Kidney epithelial cell (primary cell): ENCODE results near the gene GBP2. TPM values are rescaled to one million over a fixed set of nuclear protein-coding genes. Genes with fewer than 3 reads are reported as not detected.

Source experiments
- DNase-seq: peaks from one replicate; pipeline ENCODE4 v3.0.0-alpha.2; 2010; ENCODE audit warnings: low read depth
- H3K27me3 ChIP-seq: 2 replicates; pipeline ENCODE4 v1.6.0; 2011; ENCODE audit warnings: low read length; ENCODE audit not compliant: control insufficient read depth, insufficient read depth
- H3K36me3 ChIP-seq: 2 replicates; pipeline ENCODE4 v1.5.1; 2011; ENCODE audit warnings: low read length; ENCODE audit not compliant: control insufficient read depth, insufficient read depth
- H3K4me3 ChIP-seq: 2 replicates; pipeline ENCODE4 v1.5.1; 2011; ENCODE audit warnings: low read depth, mild to moderate bottlenecking, control low read depth, low read length
- total RNA-seq: library from RNA; depleted of rRNA; stranded (reverse); fragments of >200 nt; gene quantifications from 2 replicates; pipeline ENCODE4 v1.2.3, GENCODE V29; 2015
- TF ChIP-seq, protein P1 (sequence below): IDR thresholded peaks from 2 replicates; pipeline ENCODE4 v1.5.1; 2011; ENCODE audit warnings: mild to moderate bottlenecking, moderate library complexity, low read length, control low read depth, inconsistent platforms; ENCODE audit not compliant: insufficient read depth, poor library complexity, severe bottlenecking

GBP2 gene
- total RNA-seq, 1 donor from 2014 or later, result 2.2 TPM

DNA sequence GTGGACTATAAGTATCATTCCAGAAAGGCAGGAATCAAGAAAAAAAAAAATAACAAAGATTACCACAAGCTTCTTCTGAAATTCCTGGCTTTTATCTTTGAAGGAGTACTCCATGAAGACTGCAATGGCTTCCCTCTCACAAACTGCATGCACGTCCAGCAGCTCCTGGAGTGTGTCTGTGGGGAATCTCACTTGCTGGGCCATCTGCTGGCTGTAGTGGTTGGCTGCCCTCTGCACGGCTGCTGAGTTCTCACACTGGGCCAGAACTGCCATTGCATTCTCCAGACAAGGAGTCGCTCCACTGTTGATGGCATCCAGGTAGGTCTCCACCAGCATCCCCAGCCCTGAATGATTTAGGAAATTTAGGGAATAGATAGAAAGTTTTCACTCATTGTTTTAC, 23.3 kb upstream of the GBP2 start:
- H3K36me3 ChIP-seq, result no peaks in the 10 kb centered on the region
- H3K4me3 ChIP-seq, result no peak overlapping the region
- DNase-seq, result no peak
- TF ChIP-seq, protein P1, sequence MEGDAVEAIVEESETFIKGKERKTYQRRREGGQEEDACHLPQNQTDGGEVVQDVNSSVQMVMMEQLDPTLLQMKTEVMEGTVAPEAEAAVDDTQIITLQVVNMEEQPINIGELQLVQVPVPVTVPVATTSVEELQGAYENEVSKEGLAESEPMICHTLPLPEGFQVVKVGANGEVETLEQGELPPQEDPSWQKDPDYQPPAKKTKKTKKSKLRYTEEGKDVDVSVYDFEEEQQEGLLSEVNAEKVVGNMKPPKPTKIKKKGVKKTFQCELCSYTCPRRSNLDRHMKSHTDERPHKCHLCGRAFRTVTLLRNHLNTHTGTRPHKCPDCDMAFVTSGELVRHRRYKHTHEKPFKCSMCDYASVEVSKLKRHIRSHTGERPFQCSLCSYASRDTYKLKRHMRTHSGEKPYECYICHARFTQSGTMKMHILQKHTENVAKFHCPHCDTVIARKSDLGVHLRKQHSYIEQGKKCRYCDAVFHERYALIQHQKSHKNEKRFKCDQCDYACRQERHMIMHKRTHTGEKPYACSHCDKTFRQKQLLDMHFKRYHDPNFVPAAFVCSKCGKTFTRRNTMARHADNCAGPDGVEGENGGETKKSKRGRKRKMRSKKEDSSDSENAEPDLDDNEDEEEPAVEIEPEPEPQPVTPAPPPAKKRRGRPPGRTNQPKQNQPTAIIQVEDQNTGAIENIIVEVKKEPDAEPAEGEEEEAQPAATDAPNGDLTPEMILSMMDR, result no peak
- H3K27me3 ChIP-seq, result no peaks in the 10 kb centered on the region

DNA sequence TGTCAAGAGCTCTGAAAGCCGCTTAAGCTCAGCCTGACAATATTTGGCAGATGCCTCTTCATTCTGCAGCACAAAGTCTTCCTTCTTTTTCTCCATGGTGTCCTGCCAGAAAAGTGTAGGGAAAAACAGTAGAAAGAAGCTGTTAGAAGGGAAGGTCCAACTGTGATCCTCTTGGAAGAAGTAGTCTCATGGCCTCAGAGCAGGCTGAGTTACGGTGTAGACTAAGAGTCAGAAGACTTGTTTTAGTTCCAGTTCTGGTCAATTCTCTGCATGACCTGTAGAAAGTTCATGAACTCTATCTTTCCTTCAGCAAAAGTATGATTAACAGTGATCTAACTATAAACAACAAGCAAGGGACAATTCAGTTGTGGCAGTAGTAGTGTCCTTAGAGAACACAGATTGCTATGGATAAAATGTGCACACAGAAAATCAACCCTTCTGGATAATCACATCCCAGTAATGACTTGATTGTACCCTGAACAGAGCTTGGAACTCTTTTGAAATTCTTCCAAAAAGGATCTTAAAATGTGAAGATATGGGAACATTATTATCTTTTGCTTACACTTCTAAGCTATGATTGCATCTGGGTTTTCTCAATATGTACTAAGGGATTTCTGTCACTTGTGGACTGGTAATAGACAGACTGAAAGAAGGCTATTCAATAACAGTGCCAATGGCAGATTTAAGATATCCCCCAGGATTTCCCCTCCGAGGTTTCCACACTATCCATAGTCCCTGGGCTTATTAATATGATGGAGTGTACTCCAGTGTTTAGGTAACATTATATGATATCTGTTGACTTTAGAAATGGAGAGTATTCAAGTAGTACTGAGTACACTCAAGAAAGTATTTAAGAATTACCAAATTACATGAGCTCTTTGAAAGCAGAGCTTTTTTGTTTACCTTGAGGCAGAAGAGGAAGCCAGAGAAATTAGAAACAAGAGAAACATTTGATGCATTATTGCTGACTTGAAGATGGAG, 22.1 kb upstream of the GBP2 start:
- no peak overlapping the region for H3K4me3 ChIP-seq
- H3K27me3 ChIP-seq, result no peaks in the 10 kb centered on the region
- H3K36me3 ChIP-seq, result no peaks in the 10 kb centered on the region
- DNase-seq, result no peak
- TF ChIP-seq, protein P1, result no peak

DNA sequence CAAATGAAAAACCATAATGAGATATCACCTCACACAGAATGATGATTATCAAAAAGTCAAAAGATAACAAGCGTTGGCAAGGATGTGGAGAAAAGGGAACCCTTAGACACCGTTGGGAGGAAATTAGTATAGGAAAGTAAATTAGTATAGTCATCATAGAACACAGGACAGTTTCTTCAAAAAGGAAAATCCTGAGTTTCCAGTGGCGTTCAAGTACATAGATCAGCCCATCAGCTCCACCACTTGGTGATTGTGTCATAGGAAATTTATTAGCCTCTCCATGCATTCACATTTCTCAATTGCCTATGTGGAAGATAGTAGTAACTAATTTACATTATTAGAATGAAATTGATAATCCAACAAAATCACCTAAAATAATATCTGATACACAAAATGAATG, 20.8 kb upstream of the GBP2 start:
- no peak overlapping the region for H3K4me3 ChIP-seq
- DNase-seq, result no peak
- no peaks in the 10 kb centered on the region for H3K27me3 ChIP-seq
- TF ChIP-seq, protein P1, result no peak
- H3K36me3 ChIP-seq, result no peaks in the 10 kb centered on the region

- TF ChIP-seq, protein P1, result no peak
- DNase-seq, result no peak
- Histone ChIP-seq H3K27me3 (no peaks in the 10 kb centered on the region), H3K36me3 (no peaks in the 10 kb centered on the region), H3K4me3 (no peak overlapping the region)
Observed at GRCh38 chr1:89143484-89143883, 17.6 kb upstream of the GBP2 start.

GRCh38 chr1:89142160-89142559, 16.2 kb upstream of the GBP2 start:
- Histone ChIP-seq H3K27me3 (no peaks in the 10 kb centered on the region), H3K4me3 (no peak overlapping the region), H3K36me3 (no peaks in the 10 kb centered on the region)
- TF ChIP-seq, protein P1, result no peak
- no peak for DNase-seq

DNA sequence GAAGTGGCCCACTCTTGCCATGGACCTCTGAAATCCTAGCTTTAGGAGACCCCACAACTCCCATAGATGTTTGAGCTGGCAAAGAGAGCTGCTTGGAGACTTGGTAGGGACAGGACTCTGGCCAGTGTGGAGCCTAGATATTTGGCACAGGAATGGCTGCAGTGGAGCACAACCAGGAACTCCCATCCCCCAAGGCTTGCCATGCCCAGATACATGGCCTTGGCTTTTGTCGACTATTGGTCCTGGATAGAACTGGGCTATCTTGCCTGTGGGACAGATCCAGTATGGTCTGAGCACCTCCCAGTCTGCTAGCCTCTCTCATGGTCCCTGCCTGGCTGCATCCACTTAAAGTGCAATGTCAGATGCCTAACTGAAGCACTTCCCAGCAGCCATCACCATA, 7.8 kb upstream of the GBP2 start:
- H3K27me3 ChIP-seq, result no peaks in the 10 kb centered on the region
- no peak overlapping the region for H3K4me3 ChIP-seq
- TF ChIP-seq, protein P1, result no peak
- no peak for DNase-seq
- H3K36me3 ChIP-seq, result no peaks in the 10 kb centered on the region
